Right lobe of liver (tissue), 6 donors: Measurements from ENCODE around the gene FGA. TPM values are rescaled to one million over a fixed set of nuclear protein-coding genes. Genes with fewer than 3 reads are reported as not detected.

ENCODE experiments used
- ATAC-seq, 4 donors: fragments of 200-7000 bp; cut with Tn5 transposase; one replicate each; pipeline ENCODE4 v1.9.1; 2020; ENCODE audit warnings: mild to moderate bottlenecking in 4 of 4, moderate library complexity in 4 of 4
- DNase-seq, 3 donors: peaks; one replicate each; pipeline ENCODE4 v3.0.0-alpha.2; 2020
- H3K27ac ChIP-seq, 3 donors: fragments of 200-600 bp; one replicate each; pipeline ENCODE4 v1.8.0; 2022
- H3K27me3 ChIP-seq, 2 donors: fragments of 200-600 bp; one replicate each; pipeline ENCODE4 v1.8.0; 2022
- H3K36me3 ChIP-seq, 4 donors: fragments of 200-600 bp; sonication (generic) in 1 of 4; one replicate each; pipeline versions ENCODE4 v1.5.1 to v1.8.0; 2017 to 2022; ENCODE audit warnings: control low read depth in 1 of 4
- H3K4me1 ChIP-seq, 4 donors: fragments of 200-600 bp; sonication (generic) in 1 of 4; one replicate each; pipeline versions ENCODE4 v1.5.1 to v1.8.0; 2017 to 2022; ENCODE audit warnings: control low read depth in 1 of 4
- H3K4me3 ChIP-seq, 3 donors: fragments of 200-600 bp; one replicate each; pipeline ENCODE4 v1.8.0; 2022
- H3K9me3 ChIP-seq, 4 donors: fragments of 200-600 bp; sonication (generic) in 1 of 4; one replicate each; pipeline versions ENCODE4 v1.5.1 to v1.8.0; 2017 to 2022; ENCODE audit warnings: control low read depth in 1 of 4
- CTCF ChIP-seq, 4 donors: fragments of 200-600 bp in 3 of 4; fragments of 450-650 bp in 1 of 4; IDR thresholded peaks; one replicate each; pipeline versions ENCODE4 v1.5.1 to v1.8.0; 2016 to 2022; ENCODE audit warnings: antibody characterized with exemption in 4 of 4, mild to moderate bottlenecking in 2 of 4
- POLR2A ChIP-seq: fragments of 450-650 bp; IDR thresholded peaks from one replicate; pipeline ENCODE4 v1.6.1; 2017; ENCODE audit warnings: antibody characterized with exemption, mild to moderate bottlenecking
- WGBS: methylation state at CpG from one replicate; pipeline ENCODE4 v1.1.6; 2018; ENCODE audit warnings: low coverage, low lambda C conversion rate; ENCODE audit not compliant: insufficient coverage; ENCODE audit errors: missing lambda C conversion rate; 5-methylcytosine and 5-hydroxymethylcytosine counted together
- intact Hi-C, 2 donors: fragments of 100-400 bp; cut with DNase I; formaldehyde crosslinking; loops; one replicate each; pipeline versions ENCODE4 v1.11.2 to v1.14.1; 2022
- total RNA-seq, 6 experiments: library from RNA; depleted of rRNA in 2 of 6; stranded (reverse); fragments of >200 nt in 2 of 6; fragmentation: NEBNext Ultra II Directional in 3 of 6; extraction: Animal tissue kit (Norgen Biotek cat#: 25700) in 3 of 6; gene quantifications; one replicate each; pipeline versions ENCODE4 v1.1.0 to v1.2.4, GENCODE V29; 2016 to 2023
- donor health status: DM: no; HTN: yes; CAD: no.
- donor health status: DM: no; HTN: no; CAD: no.
- donor health status: DM: no; HTN: no; CAD: no.
- donor health status: DM: no; HTN: yes; CAD: no.
- donor health status: DM: no; HTN: yes; CAD: no.

Gene FGA
- total RNA-seq, 6 experiments from 2014 or later = 8,384 to 20,319 (median 15,496) TPM

GRCh38 chr4:154591890-154592289 is 1.3 kb upstream of the FGA start:
- H3K4me1 ChIP-seq = peaks cover 0 to 41% (median 13%) of the 10 kb centered on the region in 4 donors
- no peaks in the 10 kb centered on the region for H3K9me3 ChIP-seq
- H3K36me3 ChIP-seq = peaks cover 0 to 34% (median 19%) of the 10 kb centered on the region in 4 donors
- intact Hi-C loops = no loop called here
- peak overlapping the region; percentile 64 to 90 (median 84) for H3K27ac ChIP-seq
- no peaks in the 10 kb centered on the region for H3K27me3 ChIP-seq
- no peak for TF ChIP-seq CTCF (IDR thresholded peaks at IDR 0.05)
- TF ChIP-seq POLR2A = no peak
- 19% methylated on average over 3 of the region's 3 CpGs for WGBS
- DNase-seq = no peak
- H3K4me3 ChIP-seq = peak overlapping the region in 1 of 3 donors; percentile 19
- ATAC-seq = peak in 2 of 4 donors; percentile 22 to 40

GRCh38 chr4:154589296-154590197 is 995 bp downstream of the FGA start:
- intact Hi-C loops = no loop called here
- DNase-seq (no peak), ATAC-seq (no peak)
- Histone ChIP-seq H3K27me3 (no peaks in the 10 kb centered on the region), H3K4me1 (peaks cover 0 to 29% (median 8%) of the 10 kb centered on the region in 4 donors), H3K27ac (peak overlapping the region; percentile 87 to 90 (median 88)), H3K4me3 (peak overlapping the region; percentile 43 to 67 (median 67)), H3K9me3 (no peaks in the 10 kb centered on the region), H3K36me3 (peaks cover 0 to 56% (median 28%) of the 10 kb centered on the region in 4 donors)
- TF ChIP-seq CTCF (IDR thresholded peaks at IDR 0.05) = no peak
- TF ChIP-seq POLR2A = peak; percentile 11
- WGBS = 21% methylated on average over 7 of the region's 7 CpGs

GRCh38 chr4:154588198-154588597 is 2.3 kb downstream of the FGA start:
- H3K4me3 ChIP-seq = peak overlapping the region; percentile 43 to 67 (median 67)
- H3K36me3 ChIP-seq = peaks cover 0 to 56% (median 28%) of the 10 kb centered on the region in 4 donors
- H3K4me1 ChIP-seq = peaks cover 0 to 21% (median 3%) of the 10 kb centered on the region in 4 donors
- DNase-seq (no peak), ATAC-seq (peak in 1 of 4 donors; percentile 0)
- intact Hi-C loops = no loop called here
- peak overlapping the region; percentile 87 to 90 (median 88) for H3K27ac ChIP-seq
- 36% methylated on average over 2 of the region's 2 CpGs for WGBS
- H3K27me3 ChIP-seq = no peaks in the 10 kb centered on the region
- no peaks in the 10 kb centered on the region for H3K9me3 ChIP-seq
- TF ChIP-seq POLR2A (peak; percentile 60), CTCF (IDR thresholded peaks at IDR 0.05) (no peak)

GRCh38 chr4:154586296-154587033 is 4.1 kb downstream of the FGA start:
- peak in 2 of 3 donors; percentile 37 to 68 for DNase-seq
- 36% methylated on average over 7 of the region's 13 CpGs for WGBS
- Histone ChIP-seq H3K27me3 (no peaks in the 10 kb centered on the region), H3K9me3 (no peaks in the 10 kb centered on the region), H3K36me3 (peaks cover 0 to 56% (median 28%) of the 10 kb centered on the region in 4 donors), H3K27ac (peak overlapping the region in 2 of 3 donors; percentile 88 to 90), H3K4me3 (peak overlapping the region; percentile 43 to 67 (median 67)), H3K4me1 (peaks cover 0 to 6% (median 0%) of the 10 kb centered on the region in 4 donors)
- peak; percentile 3 to 20 (median 8) for ATAC-seq
- TF ChIP-seq CTCF (IDR thresholded peaks at IDR 0.05) (no peak), POLR2A (peak; percentile 16)
- intact Hi-C loops = no loop called here
